ENCODE measurements around the gene SCUBE1. TPM values are rescaled to one million over a fixed set of nuclear protein-coding genes. Genes with fewer than 3 reads are reported as not detected.
A peak's percentile ranks its signal among the peaks of the same experiment; 100 is the strongest.

The SCUBE1 gene
- polyA plus RNA-seq, 1 experiment, result not detected

GRCh38 chr22:43160497-43161126 is 182.6 kb downstream of the SCUBE1 start:
- ChIA-PET POLR2A (no interaction called here), CTCF (no interaction called here)
- no peaks in the 10 kb centered on the region for H3K27me3 ChIP-seq (ENCODE audit: control insufficient read depth, insufficient read depth, low read length)
- H3K36me3 ChIP-seq (ENCODE audit: control insufficient read depth, insufficient read depth, low read length), result peaks cover 26% of the 10 kb centered on the region
- no peak overlapping the region for H3K4me3 ChIP-seq (ENCODE audit: low read depth, low read length)
- TF ChIP-seq CTCF (IDR thresholded peaks at IDR 0.05; ENCODE audit: insufficient read depth, low read depth, low read length), result no peak
- DNase-seq (ENCODE audit: low read depth), result no peak

- TF ChIP-seq CTCF (IDR thresholded peaks at IDR 0.05; ENCODE audit: insufficient read depth, low read depth, low read length), result peak; percentile 27; the same call in 1 of the 2 replicates
- Histone ChIP-seq H3K36me3 (ENCODE audit: control insufficient read depth, insufficient read depth, low read length) (peaks cover 24% of the 10 kb centered on the region), H3K27me3 (ENCODE audit: control insufficient read depth, insufficient read depth, low read length) (no peaks in the 10 kb centered on the region), H3K4me3 (ENCODE audit: low read depth, low read length) (no peak overlapping the region)
- CTCF ChIA-PET, result no interaction called here
- POLR2A ChIA-PET, result no interaction called here
- DNase-seq (ENCODE audit: low read depth), result no peak
These were observed 183.5 kb downstream of the SCUBE1 start for GRCh38 chr22:43159484-43160178.

- no peak for TF ChIP-seq CTCF (IDR thresholded peaks at IDR 0.05; ENCODE audit: insufficient read depth, low read depth, low read length)
- H3K4me3 ChIP-seq (ENCODE audit: low read depth, low read length), result no peak overlapping the region
- DNase-seq (ENCODE audit: low read depth), result no peak
- no peaks in the 10 kb centered on the region for H3K27me3 ChIP-seq (ENCODE audit: control insufficient read depth, insufficient read depth, low read length)
- ChIA-PET CTCF (interaction anchor here (1.2 kb wide), 1 partner anchor 29 kb away, joined by 4 read pairs; no protein-coding TSS in a partner anchor), POLR2A (interaction anchor here (0.6 kb wide), 1 partner anchor 1212 kb away, joined by 4 read pairs; no protein-coding TSS in a partner anchor)
- H3K36me3 ChIP-seq (ENCODE audit: control insufficient read depth, insufficient read depth, low read length), result peaks cover 24% of the 10 kb centered on the region
These were observed 184.2 kb downstream of the SCUBE1 start for GRCh38 chr22:43158778-43159483.

- CTCF ChIA-PET, result interaction anchor here (1.2 kb wide), 1 partner anchor 30 kb away, joined by 4 read pairs; no protein-coding TSS in a partner anchor
- TF ChIP-seq CTCF (IDR thresholded peaks at IDR 0.05; ENCODE audit: insufficient read depth, low read depth, low read length), result no peak
- Histone ChIP-seq H3K27me3 (ENCODE audit: control insufficient read depth, insufficient read depth, low read length) (no peaks in the 10 kb centered on the region), H3K4me3 (ENCODE audit: low read depth, low read length) (no peak overlapping the region), H3K36me3 (ENCODE audit: control insufficient read depth, insufficient read depth, low read length) (peaks cover 21% of the 10 kb centered on the region)
- no peak for DNase-seq (ENCODE audit: low read depth)
- POLR2A ChIA-PET, result no interaction called here
These were observed 185.2 kb downstream of the SCUBE1 start for GRCh38 chr22:43157874-43158546.

GRCh38 chr22:43156413-43156812 is 186.8 kb downstream of the SCUBE1 start:
- POLR2A ChIA-PET, result no interaction called here
- Histone ChIP-seq H3K4me3 (ENCODE audit: low read depth, low read length) (no peak overlapping the region), H3K27me3 (ENCODE audit: control insufficient read depth, insufficient read depth, low read length) (no peaks in the 10 kb centered on the region), H3K36me3 (ENCODE audit: control insufficient read depth, insufficient read depth, low read length) (peaks cover 14% of the 10 kb centered on the region)
- CTCF ChIA-PET, result no interaction called here
- TF ChIP-seq CTCF (IDR thresholded peaks at IDR 0.05; ENCODE audit: insufficient read depth, low read depth, low read length), result no peak
- no peak for DNase-seq (ENCODE audit: low read depth)

Data from BJ (cell line).